Adrenal gland (tissue), 5 donors: ENCODE data around the gene PLA2G12B.

Source experiments
- POLR2A ChIP-seq, 2 donors: fragments of 450-650 bp; IDR thresholded peaks; one replicate each; pipeline ENCODE4 v1.6.1; 2017; ENCODE audit warnings: antibody characterized with exemption in 2 of 2, mild to moderate bottlenecking in 2 of 2, moderate library complexity in 1 of 2
- TF ChIP-seq, protein P1 (sequence below), 6 experiments: fragments of 450-650 bp in 4 of 6; fragments of 200-600 bp in 2 of 6; sonication (generic) in 1 of 6; IDR thresholded peaks; 1 replicate in 5 of 6; 2 replicates in 1 of 6; pipeline versions ENCODE4 v1.5.1 to v1.8.0; 2016 to 2021; ENCODE audit warnings: antibody characterized with exemption in 6 of 6, mild to moderate bottlenecking in 2 of 6, moderate library complexity in 1 of 6
- donor health status: DM: no; HTN: no; CAD: no.

DNA sequence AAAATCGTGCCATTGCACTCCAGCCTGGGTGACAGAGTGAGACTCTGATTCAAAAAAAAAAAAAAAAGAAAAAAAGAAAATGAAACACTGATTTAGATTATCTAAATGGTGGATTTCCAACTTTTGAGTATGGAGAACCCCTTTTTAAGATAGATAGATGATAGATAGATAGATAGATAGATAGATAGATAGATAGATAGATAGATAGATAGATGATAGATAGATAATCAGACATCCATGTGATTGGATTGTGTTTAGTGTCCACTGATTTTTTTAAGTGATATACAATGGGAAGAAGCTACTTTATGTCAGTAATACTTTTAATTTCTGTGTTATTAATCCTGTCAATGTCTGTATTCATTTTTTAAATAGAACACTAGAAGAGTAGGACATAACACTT is 55.1 kb downstream of the PLA2G12B start:
- TF ChIP-seq, protein P1, sequence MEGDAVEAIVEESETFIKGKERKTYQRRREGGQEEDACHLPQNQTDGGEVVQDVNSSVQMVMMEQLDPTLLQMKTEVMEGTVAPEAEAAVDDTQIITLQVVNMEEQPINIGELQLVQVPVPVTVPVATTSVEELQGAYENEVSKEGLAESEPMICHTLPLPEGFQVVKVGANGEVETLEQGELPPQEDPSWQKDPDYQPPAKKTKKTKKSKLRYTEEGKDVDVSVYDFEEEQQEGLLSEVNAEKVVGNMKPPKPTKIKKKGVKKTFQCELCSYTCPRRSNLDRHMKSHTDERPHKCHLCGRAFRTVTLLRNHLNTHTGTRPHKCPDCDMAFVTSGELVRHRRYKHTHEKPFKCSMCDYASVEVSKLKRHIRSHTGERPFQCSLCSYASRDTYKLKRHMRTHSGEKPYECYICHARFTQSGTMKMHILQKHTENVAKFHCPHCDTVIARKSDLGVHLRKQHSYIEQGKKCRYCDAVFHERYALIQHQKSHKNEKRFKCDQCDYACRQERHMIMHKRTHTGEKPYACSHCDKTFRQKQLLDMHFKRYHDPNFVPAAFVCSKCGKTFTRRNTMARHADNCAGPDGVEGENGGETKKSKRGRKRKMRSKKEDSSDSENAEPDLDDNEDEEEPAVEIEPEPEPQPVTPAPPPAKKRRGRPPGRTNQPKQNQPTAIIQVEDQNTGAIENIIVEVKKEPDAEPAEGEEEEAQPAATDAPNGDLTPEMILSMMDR (IDR thresholded peaks at IDR 0.05), result no peak
- no peak for TF ChIP-seq POLR2A (IDR thresholded peaks at IDR 0.05)
